ENCODE measurements around the gene RPL36. TPM values are rescaled to one million over a fixed set of nuclear protein-coding genes. Genes with fewer than 3 reads are reported as not detected.

Gene RPL36
- total and polyA plus RNA-seq, 7 experiments from 2014 or later = 865 to 2,564 (median 1,761) TPM

DNA sequence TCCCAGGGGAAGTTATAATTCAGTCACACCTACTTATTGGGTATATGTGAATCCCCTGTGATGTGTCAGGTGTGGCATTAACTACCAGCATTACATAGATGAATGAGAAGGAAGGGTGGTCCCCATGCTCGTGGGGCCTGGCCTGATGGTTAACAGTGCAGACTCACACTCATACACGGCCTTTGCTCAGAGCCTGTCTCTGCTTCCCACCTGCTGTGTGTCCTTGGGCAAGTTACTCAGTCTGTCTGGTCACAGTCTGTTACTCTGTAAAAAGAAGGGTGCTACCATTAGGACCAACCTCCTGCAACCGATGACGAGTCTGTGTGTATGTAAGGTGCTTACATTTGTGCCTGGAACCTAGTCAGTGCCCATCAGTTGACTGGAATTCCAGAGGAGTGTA lies 43.4 kb upstream of the RPL36 start:
- Histone ChIP-seq H3K4me1 (ENCODE audit: control insufficient read depth in 2 of 2, insufficient read depth in 2 of 2, low read length in 2 of 2) (no peaks in the 10 kb centered on the region), H3K4me3 (ENCODE audit: low read length) (no peak overlapping the region), H3K27ac (ENCODE audit: low read depth, low read length) (no peak overlapping the region), H3K36me3 (ENCODE audit: control insufficient read depth in 2 of 3, insufficient read depth in 3 of 3, low read length in 3 of 3) (peaks cover 40 to 89% (median 46%) of the 10 kb centered on the region in 3 experiments), H3K9me3 (ENCODE audit: control insufficient read depth in 2 of 3, low read length in 3 of 3) (no peaks in the 10 kb centered on the region), H3K27me3 (ENCODE audit: control insufficient read depth in 2 of 2, insufficient read depth in 2 of 2, low read length in 2 of 2) (no peaks in the 10 kb centered on the region)
- Mint-ChIP-seq H3K36me3 (peaks cover 27 to 57% (median 31%) of the 10 kb centered on the region in 5 donors), H3K27me3 (no peaks in the 10 kb centered on the region), H3K4me1 (peaks cover 9 to 35% (median 29%) of the 10 kb centered on the region in 7 donors), H3K4me3 (no peak overlapping the region), H3K27ac (peak overlapping the region in 4 of 9 donors; percentile 13 to 80 (median 22)), H3K9me3 (no peaks in the 10 kb centered on the region)
- ChIA-PET POLR2A (interaction anchor here (1.0 kb wide), 1 partner anchor 22 kb away, joined by 5 read pairs; no protein-coding TSS in a partner anchor), CTCF (no interaction called here)
- intact Hi-C loops (cut with micrococcal nuclease) = no loop called here
- DNase-seq (no peak), ATAC-seq (no peak)

GRCh38 chr19:5648464-5648863 lies 41.6 kb upstream of the RPL36 start:
- DNase-seq = no peak
- Histone ChIP-seq H3K36me3 (ENCODE audit: control insufficient read depth in 2 of 3, insufficient read depth in 3 of 3, low read length in 3 of 3) (peaks cover 35 to 89% (median 48%) of the 10 kb centered on the region in 3 experiments), H3K4me3 (ENCODE audit: low read length) (no peak overlapping the region), H3K27me3 (ENCODE audit: control insufficient read depth in 2 of 2, insufficient read depth in 2 of 2, low read length in 2 of 2) (no peaks in the 10 kb centered on the region), H3K4me1 (ENCODE audit: control insufficient read depth in 2 of 2, insufficient read depth in 2 of 2, low read length in 2 of 2) (no peaks in the 10 kb centered on the region), H3K27ac (ENCODE audit: low read depth, low read length) (no peak overlapping the region), H3K9me3 (ENCODE audit: control insufficient read depth in 2 of 3, low read length in 3 of 3) (no peaks in the 10 kb centered on the region)
- POLR2A ChIA-PET = no interaction called here
- CTCF ChIA-PET = no interaction called here
- Mint-ChIP-seq H3K36me3 (peaks cover 23 to 68% (median 29%) of the 10 kb centered on the region in 5 donors), H3K27ac (no peak overlapping the region), H3K27me3 (no peaks in the 10 kb centered on the region), H3K4me1 (peaks cover 6 to 28% (median 20%) of the 10 kb centered on the region in 7 donors), H3K9me3 (no peaks in the 10 kb centered on the region), H3K4me3 (no peak overlapping the region)
- intact Hi-C loops (cut with micrococcal nuclease) = no loop called here
- no peak for ATAC-seq

DNA sequence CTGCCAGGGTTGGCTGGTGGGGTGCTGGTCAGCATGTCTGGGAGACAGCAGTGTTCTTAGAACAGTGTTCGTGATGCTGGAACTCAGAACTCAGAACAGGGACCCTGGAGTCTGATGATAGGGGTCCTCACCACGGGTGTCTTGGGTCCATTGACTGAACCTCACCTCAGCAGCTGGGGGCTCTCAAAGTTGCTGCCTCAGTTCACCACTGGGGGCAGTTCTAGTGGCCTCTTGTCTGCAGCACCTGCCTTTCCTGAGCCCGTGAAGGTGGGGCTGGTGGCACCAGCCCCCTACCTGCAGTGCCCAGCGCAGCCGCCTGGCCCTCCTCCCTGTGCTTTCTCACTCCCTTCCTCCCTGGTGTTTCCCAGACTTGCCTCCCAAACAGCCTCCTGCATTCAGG lies 38.7 kb upstream of the RPL36 start:
- H3K27me3 Mint-ChIP-seq = no peaks in the 10 kb centered on the region
- POLR2A ChIA-PET = no interaction called here
- Histone ChIP-seq H3K9me3 (ENCODE audit: control insufficient read depth in 2 of 3, low read length in 3 of 3) (no peaks in the 10 kb centered on the region), H3K36me3 (ENCODE audit: control insufficient read depth in 2 of 3, insufficient read depth in 3 of 3, low read length in 3 of 3) (peaks cover 38 to 85% (median 49%) of the 10 kb centered on the region in 3 experiments), H3K27me3 (ENCODE audit: control insufficient read depth in 2 of 2, insufficient read depth in 2 of 2, low read length in 2 of 2) (no peaks in the 10 kb centered on the region), H3K4me3 (ENCODE audit: low read length) (no peak overlapping the region), H3K4me1 (ENCODE audit: control insufficient read depth in 2 of 2, insufficient read depth in 2 of 2, low read length in 2 of 2) (no peaks in the 10 kb centered on the region), H3K27ac (ENCODE audit: low read depth, low read length) (no peak overlapping the region)
- H3K4me3 Mint-ChIP-seq = no peak overlapping the region
- peaks cover 18 to 62% (median 31%) of the 10 kb centered on the region in 5 donors for H3K36me3 Mint-ChIP-seq
- H3K4me1 Mint-ChIP-seq = peaks cover 0 to 12% (median 6%) of the 10 kb centered on the region in 7 donors
- ATAC-seq (no peak), DNase-seq (no peak)
- CTCF ChIA-PET = no interaction called here
- H3K27ac Mint-ChIP-seq = no peak overlapping the region
- no peaks in the 10 kb centered on the region for H3K9me3 Mint-ChIP-seq
- intact Hi-C loops (cut with micrococcal nuclease) = no loop called here

DNA sequence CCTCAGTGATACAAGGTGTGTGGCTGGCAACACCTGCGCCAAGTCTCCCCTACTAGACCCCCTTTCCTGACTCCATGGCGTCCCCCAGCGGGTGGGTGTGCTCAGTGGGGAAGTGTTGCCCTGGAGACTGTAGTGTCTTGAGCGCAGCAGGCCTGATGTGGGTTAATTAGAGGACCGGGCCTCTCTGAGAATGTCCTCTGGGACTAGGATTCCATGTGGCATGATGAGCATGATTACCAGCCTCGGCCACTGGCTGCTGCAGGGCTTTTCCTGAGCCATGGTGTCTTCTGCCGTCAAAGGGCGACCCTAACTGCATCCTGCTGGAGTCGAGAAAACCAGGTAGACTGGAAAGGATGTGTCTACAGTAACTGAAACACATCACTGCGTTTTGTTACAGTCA lies 37.8 kb upstream of the RPL36 start:
- H3K4me1 Mint-ChIP-seq = peaks cover 0 to 6% (median under 1%) of the 10 kb centered on the region in 7 donors
- intact Hi-C loops (cut with micrococcal nuclease) = no loop called here
- peaks cover 12 to 58% (median 25%) of the 10 kb centered on the region in 5 donors for H3K36me3 Mint-ChIP-seq
- ATAC-seq (no peak), DNase-seq (no peak)
- no peaks in the 10 kb centered on the region for H3K27me3 ChIP-seq (ENCODE audit: control insufficient read depth in 2 of 2, insufficient read depth in 2 of 2, low read length in 2 of 2)
- ChIA-PET POLR2A (no interaction called here), CTCF (no interaction called here)
- H3K9me3 Mint-ChIP-seq = no peaks in the 10 kb centered on the region
- no peak overlapping the region for H3K4me3 ChIP-seq (ENCODE audit: low read length)
- H3K27ac Mint-ChIP-seq = no peak overlapping the region
- H3K4me1 ChIP-seq (ENCODE audit: control insufficient read depth in 2 of 2, insufficient read depth in 2 of 2, low read length in 2 of 2) = no peaks in the 10 kb centered on the region
- H3K27ac ChIP-seq (ENCODE audit: low read depth, low read length) = no peak overlapping the region
- H3K27me3 Mint-ChIP-seq = no peaks in the 10 kb centered on the region
- H3K36me3 ChIP-seq (ENCODE audit: control insufficient read depth in 2 of 3, insufficient read depth in 3 of 3, low read length in 3 of 3) = peaks cover 40 to 82% (median 46%) of the 10 kb centered on the region in 3 experiments
- H3K4me3 Mint-ChIP-seq = no peak overlapping the region
- no peaks in the 10 kb centered on the region for H3K9me3 ChIP-seq (ENCODE audit: control insufficient read depth in 2 of 3, low read length in 3 of 3)

GRCh38 chr19:5654931-5655330 lies 35.2 kb upstream of the RPL36 start:
- H3K27ac ChIP-seq (ENCODE audit: low read depth, low read length) = no peak overlapping the region
- Mint-ChIP-seq H3K27me3 (no peaks in the 10 kb centered on the region), H3K36me3 (peaks cover 7 to 54% (median 24%) of the 10 kb centered on the region in 5 donors), H3K9me3 (no peaks in the 10 kb centered on the region), H3K4me1 (peaks cover 0 to 2% (median 0%) of the 10 kb centered on the region in 7 donors), H3K4me3 (no peak overlapping the region), H3K27ac (peak overlapping the region in 1 of 9 donors; percentile 62)
- H3K9me3 ChIP-seq (ENCODE audit: control insufficient read depth in 2 of 3, low read length in 3 of 3) = no peaks in the 10 kb centered on the region
- H3K27me3 ChIP-seq (ENCODE audit: control insufficient read depth in 2 of 2, insufficient read depth in 2 of 2, low read length in 2 of 2) = no peaks in the 10 kb centered on the region
- H3K4me3 ChIP-seq (ENCODE audit: low read length) = no peak overlapping the region
- H3K36me3 ChIP-seq (ENCODE audit: control insufficient read depth in 2 of 3, insufficient read depth in 3 of 3, low read length in 3 of 3) = peaks cover 28 to 91% (median 46%) of the 10 kb centered on the region in 3 experiments
- ATAC-seq (no peak), DNase-seq (no peak)
- no peaks in the 10 kb centered on the region for H3K4me1 ChIP-seq (ENCODE audit: control insufficient read depth in 2 of 2, insufficient read depth in 2 of 2, low read length in 2 of 2)
- intact Hi-C loops (cut with micrococcal nuclease) = no loop called here
- ChIA-PET CTCF (no interaction called here), POLR2A (interaction anchor here (0.9 to 2.1 kb wide), 3 partner anchors 10 to 32 kb away, joined by 3 to 9 read pairs (median 3); partner anchors contain the start of genes SAFB and SAFB2)

DNA sequence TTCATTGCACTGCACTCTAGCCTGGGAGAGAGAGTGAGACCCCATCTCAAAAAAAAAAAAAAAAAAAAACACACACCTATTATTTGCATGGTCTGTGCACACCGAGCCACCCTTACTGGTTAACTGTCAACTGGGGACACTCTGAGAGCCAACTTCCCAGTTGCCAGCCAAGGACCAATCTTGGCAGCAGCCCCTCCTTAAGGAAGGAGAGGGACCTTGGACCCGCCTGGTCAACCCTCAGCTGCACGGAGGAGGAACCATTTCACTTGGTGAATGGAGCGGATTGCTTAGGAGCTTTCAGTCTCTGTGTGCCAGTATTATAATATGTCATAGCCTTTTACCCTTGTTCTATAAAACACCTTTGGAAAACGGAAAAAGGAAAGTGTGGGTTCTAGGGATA lies 34.7 kb upstream of the RPL36 start:
- peaks cover 0 to 2% (median 0%) of the 10 kb centered on the region in 7 donors for H3K4me1 Mint-ChIP-seq
- no peaks in the 10 kb centered on the region for H3K9me3 Mint-ChIP-seq
- ChIA-PET POLR2A (interaction anchor here (0.9 to 2.1 kb wide), 3 partner anchors 10 to 33 kb away, joined by 3 to 9 read pairs (median 3); partner anchors contain the start of genes SAFB and SAFB2), CTCF (no interaction called here)
- ATAC-seq = no peak
- intact Hi-C loops (cut with micrococcal nuclease) = no loop called here
- H3K27me3 Mint-ChIP-seq = no peaks in the 10 kb centered on the region
- no peak overlapping the region for H3K27ac ChIP-seq (ENCODE audit: low read depth, low read length)
- H3K9me3 ChIP-seq (ENCODE audit: control insufficient read depth in 2 of 3, low read length in 3 of 3) = no peaks in the 10 kb centered on the region
- H3K4me3 ChIP-seq (ENCODE audit: low read length) = no peak overlapping the region
- peaks cover 29 to 91% (median 43%) of the 10 kb centered on the region in 3 experiments for H3K36me3 ChIP-seq (ENCODE audit: control insufficient read depth in 2 of 3, insufficient read depth in 3 of 3, low read length in 3 of 3)
- no peak overlapping the region for H3K27ac Mint-ChIP-seq
- H3K27me3 ChIP-seq (ENCODE audit: control insufficient read depth in 2 of 2, insufficient read depth in 2 of 2, low read length in 2 of 2) = no peaks in the 10 kb centered on the region
- no peak for DNase-seq
- H3K36me3 Mint-ChIP-seq = peaks cover 5 to 50% (median 24%) of the 10 kb centered on the region in 5 donors
- H3K4me1 ChIP-seq (ENCODE audit: control insufficient read depth in 2 of 2, insufficient read depth in 2 of 2, low read length in 2 of 2) = no peaks in the 10 kb centered on the region
- H3K4me3 Mint-ChIP-seq = no peak overlapping the region

DNA sequence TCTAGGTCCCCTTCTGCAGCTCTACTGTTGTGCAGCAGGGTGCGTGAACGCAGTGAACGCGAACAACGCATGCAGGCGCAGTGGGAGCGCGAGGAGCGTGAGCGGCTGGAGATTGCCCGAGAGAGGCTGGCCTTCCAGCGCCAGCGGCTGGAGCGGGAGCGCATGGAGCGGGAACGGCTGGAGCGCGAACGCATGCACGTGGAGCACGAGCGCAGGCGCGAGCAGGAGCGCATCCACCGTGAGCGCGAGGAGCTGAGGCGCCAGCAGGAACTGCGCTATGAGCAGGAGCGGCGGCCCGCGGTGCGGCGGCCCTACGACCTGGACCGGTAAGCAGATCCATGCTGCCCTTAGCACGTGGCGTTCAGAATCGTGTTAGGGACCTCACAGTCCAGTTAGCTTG lies 28.6 kb upstream of the RPL36 start:
- DNase-seq (no peak), ATAC-seq (no peak)
- Mint-ChIP-seq H3K27ac (no peak overlapping the region), H3K36me3 (peaks cover 3 to 36% (median 15%) of the 10 kb centered on the region in 5 donors), H3K27me3 (no peaks in the 10 kb centered on the region), H3K9me3 (no peaks in the 10 kb centered on the region), H3K4me1 (peaks cover 0 to 6% (median 0%) of the 10 kb centered on the region in 7 donors), H3K4me3 (no peak overlapping the region)
- no peaks in the 10 kb centered on the region for H3K27me3 ChIP-seq (ENCODE audit: control insufficient read depth in 2 of 2, insufficient read depth in 2 of 2, low read length in 2 of 2)
- POLR2A ChIA-PET = no interaction called here
- H3K4me3 ChIP-seq (ENCODE audit: low read length) = no peak overlapping the region
- intact Hi-C loops (cut with micrococcal nuclease) = no loop called here
- peaks cover 31 to 97% (median 35%) of the 10 kb centered on the region in 3 experiments for H3K36me3 ChIP-seq (ENCODE audit: control insufficient read depth in 2 of 3, insufficient read depth in 3 of 3, low read length in 3 of 3)
- CTCF ChIA-PET = no interaction called here
- H3K4me1 ChIP-seq (ENCODE audit: control insufficient read depth in 2 of 2, insufficient read depth in 2 of 2, low read length in 2 of 2) = no peaks in the 10 kb centered on the region
- H3K27ac ChIP-seq (ENCODE audit: low read depth, low read length) = no peak overlapping the region
- no peaks in the 10 kb centered on the region for H3K9me3 ChIP-seq (ENCODE audit: control insufficient read depth in 2 of 3, low read length in 3 of 3)

All from naive thymus-derived CD4-positive, alpha-beta T cell (primary cell).